ENCODE results near the gene ANKS1B.
"Not testable (repeated sequence)": the region's sequence is repeated elsewhere in the genome, so short reads cannot be mapped to it uniquely, and the experiment has no call there.

Gene ANKS1B

DNA sequence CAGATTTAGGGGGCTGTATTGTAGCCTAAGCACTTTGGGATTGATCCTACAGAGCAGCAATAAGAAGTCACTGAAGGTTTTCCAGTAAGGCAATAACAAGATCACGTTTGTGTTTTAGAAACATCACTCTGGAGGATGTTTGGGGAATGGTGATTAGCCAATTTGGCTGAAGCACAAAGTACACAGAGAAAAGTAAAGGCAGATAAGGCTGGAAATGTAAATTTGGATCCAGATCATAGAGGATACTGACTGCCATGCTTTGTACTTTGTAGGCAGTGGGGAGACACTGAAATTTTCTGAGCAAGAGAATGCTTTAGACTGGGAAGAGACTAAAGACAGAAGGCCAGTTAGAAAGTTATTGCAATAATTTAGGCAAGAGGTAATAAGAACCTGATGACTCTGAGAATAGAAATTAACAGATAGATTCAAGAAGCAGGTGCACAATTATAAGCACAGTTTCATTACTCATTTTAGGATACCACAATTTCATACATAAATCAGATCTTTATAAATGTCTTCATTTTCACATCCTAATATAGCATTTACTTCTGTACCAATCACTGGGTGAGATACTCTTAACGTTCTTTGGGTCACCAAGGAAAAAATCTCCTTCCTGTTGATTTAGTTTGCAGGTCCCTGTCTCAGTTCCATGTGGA, 651.7 kb downstream of the ANKS1B start:
- Histone ChIP-seq H3K36me3 (no peaks in the 10 kb centered on the region), H3K4me3 (ENCODE audit: low read depth, low read length) (no peak overlapping the region), H3K4me1 (no peaks in the 10 kb centered on the region), H3K27me3 (no peaks in the 10 kb centered on the region), H3K9me3 (no peaks in the 10 kb centered on the region)
- no peak for DNase-seq
- TF ChIP-seq, protein P1, sequence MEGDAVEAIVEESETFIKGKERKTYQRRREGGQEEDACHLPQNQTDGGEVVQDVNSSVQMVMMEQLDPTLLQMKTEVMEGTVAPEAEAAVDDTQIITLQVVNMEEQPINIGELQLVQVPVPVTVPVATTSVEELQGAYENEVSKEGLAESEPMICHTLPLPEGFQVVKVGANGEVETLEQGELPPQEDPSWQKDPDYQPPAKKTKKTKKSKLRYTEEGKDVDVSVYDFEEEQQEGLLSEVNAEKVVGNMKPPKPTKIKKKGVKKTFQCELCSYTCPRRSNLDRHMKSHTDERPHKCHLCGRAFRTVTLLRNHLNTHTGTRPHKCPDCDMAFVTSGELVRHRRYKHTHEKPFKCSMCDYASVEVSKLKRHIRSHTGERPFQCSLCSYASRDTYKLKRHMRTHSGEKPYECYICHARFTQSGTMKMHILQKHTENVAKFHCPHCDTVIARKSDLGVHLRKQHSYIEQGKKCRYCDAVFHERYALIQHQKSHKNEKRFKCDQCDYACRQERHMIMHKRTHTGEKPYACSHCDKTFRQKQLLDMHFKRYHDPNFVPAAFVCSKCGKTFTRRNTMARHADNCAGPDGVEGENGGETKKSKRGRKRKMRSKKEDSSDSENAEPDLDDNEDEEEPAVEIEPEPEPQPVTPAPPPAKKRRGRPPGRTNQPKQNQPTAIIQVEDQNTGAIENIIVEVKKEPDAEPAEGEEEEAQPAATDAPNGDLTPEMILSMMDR (IDR thresholded peaks at IDR 0.05; ENCODE audit: low read depth, low read length) = no peak

DNA sequence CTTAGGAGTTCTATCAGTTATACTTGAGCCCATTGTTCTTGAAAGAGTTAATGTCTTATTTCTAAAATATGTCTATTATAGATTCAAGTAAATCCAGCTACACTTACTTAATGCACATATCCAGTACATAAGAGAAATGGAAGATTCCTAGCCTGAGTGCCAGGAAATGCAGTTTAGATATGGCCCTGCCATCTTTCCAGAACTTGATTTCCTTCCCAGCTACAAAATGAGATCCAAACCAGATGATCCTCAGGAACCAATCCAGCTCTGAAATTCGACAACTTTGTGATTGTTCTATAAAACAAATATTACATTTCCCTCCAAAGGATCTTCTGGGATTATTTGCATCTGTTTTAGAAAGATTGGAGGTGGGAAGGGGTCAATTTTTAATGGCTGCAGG, 654.5 kb downstream of the ANKS1B start:
- Histone ChIP-seq H3K27me3 (no peaks in the 10 kb centered on the region), H3K4me1 (no peaks in the 10 kb centered on the region), H3K36me3 (no peaks in the 10 kb centered on the region), H3K4me3 (ENCODE audit: low read depth, low read length) (no peak overlapping the region), H3K9me3 (no peaks in the 10 kb centered on the region)
- TF ChIP-seq, protein P1 (IDR thresholded peaks at IDR 0.05; ENCODE audit: low read depth, low read length) = no peak
- DNase-seq = no peak

DNA sequence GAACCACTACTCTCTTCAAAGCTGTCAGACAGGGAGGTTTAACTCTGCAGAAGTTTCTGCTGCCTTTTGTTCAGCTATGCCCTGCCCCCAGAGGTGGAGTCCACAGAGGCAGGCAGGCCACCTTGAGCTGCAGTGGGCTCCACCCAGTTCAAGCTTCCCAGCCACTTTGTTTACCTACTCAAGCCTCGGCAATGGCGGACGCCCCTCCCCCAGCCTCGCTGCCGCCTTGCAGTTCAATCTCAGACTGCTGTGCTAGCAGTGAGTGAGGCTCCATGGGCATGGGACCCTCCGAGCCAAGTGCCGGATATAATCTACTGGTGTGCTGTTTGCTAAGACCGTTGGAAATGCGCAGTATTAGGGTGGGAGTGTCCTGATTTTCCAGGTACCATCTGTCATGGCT, 663.5 kb downstream of the ANKS1B start:
- DNase-seq; H3K4me3 ChIP-seq (ENCODE audit: low read depth, low read length); H3K36me3 ChIP-seq; H3K27me3 ChIP-seq; H3K9me3 ChIP-seq; H3K4me1 ChIP-seq: not testable (repeated sequence)

DNA sequence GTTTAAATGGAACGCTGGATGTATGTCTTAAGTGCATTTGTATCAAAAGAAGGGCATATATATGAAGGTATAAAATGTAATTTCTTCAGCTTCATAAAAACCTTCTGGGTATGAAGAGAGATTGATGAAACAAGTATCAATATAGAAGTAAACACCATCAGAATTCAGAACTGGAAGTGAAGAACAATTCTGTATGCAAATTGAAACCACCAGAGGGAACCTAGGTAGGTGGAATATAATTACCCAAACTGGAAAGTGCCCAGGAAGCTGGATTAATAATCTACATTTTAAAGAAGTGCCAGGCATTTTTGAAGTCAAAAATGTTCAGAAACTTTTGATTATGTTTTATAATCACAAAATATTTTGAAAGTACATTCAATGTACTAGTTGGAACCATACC, 673.4 kb downstream of the ANKS1B start:
- Histone ChIP-seq H3K4me1 (no peaks in the 10 kb centered on the region), H3K9me3 (no peaks in the 10 kb centered on the region), H3K27me3 (no peaks in the 10 kb centered on the region), H3K4me3 (ENCODE audit: low read depth, low read length) (no peak overlapping the region), H3K36me3 (no peaks in the 10 kb centered on the region)
- TF ChIP-seq, protein P1 (IDR thresholded peaks at IDR 0.05; ENCODE audit: low read depth, low read length) = no peak
- no peak for DNase-seq

DNA sequence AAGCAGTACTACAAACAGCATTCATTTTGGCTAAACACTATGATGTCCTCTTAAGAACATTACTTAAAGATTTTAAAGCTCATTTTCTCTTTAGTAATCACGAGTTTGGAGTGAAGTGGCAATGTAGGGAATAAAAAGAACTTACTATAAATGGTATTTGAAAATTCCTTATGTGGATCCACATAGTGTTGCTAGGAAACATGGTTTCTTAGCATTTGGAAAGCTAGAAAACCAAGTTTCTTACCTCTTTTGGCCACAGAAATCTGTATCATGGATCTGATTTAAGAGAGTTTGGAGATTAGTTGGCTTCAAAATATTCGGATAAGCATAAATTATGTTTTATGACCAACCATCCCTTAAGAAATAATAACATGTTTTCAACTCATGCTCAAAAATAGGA, 674.9 kb downstream of the ANKS1B start:
- Histone ChIP-seq H3K4me3 (ENCODE audit: low read depth, low read length) (no peak overlapping the region), H3K4me1 (no peaks in the 10 kb centered on the region), H3K36me3 (no peaks in the 10 kb centered on the region), H3K9me3 (no peaks in the 10 kb centered on the region), H3K27me3 (no peaks in the 10 kb centered on the region)
- TF ChIP-seq, protein P1 (IDR thresholded peaks at IDR 0.05; ENCODE audit: low read depth, low read length) = no peak
- no peak for DNase-seq

DNA sequence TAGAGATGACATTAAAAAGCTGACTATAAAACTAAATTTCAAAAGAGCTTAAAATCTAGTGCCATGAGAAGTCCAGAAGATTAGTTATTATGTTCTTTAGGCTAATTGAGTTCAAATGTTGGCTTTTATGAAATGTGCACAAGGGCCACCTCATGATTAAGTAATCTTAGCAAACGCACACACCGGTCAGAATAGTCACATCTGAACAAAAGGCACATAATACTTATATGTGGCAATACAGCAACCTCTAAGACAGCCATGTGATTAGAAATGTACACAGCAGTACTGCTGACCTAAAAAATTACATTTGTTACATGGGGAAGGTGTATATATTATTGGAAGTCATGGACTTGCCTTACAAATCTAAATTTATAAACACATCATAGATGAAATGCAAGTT, 681.9 kb downstream of the ANKS1B start:
- H3K27me3 ChIP-seq = no peaks in the 10 kb centered on the region
- DNase-seq = no peak
- no peaks in the 10 kb centered on the region for H3K4me1 ChIP-seq
- no peak overlapping the region for H3K4me3 ChIP-seq (ENCODE audit: low read depth, low read length)
- TF ChIP-seq, protein P1 (IDR thresholded peaks at IDR 0.05; ENCODE audit: low read depth, low read length) = no peak
- H3K36me3 ChIP-seq = no peaks in the 10 kb centered on the region
- no peaks in the 10 kb centered on the region for H3K9me3 ChIP-seq

DNA sequence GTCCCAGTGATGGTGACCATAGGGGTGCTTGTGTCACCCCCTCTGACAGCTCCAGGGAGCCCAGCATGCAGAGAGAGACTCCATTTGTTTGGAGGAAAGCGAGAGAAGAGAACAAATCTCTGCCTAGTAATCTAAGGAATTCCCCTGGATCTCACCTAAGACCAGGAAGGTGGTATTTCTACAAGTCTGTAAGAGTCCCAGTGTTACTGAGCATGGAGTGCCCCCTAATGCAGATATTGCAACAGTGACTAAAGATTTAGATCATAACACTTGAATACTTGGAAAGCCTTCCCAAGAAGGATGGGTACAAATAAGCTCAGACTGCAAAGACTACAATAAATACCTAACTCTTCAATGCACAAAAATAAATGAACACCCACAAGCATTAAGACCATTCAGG, 697.6 kb downstream of the ANKS1B start:
- H3K27me3 ChIP-seq = no peaks in the 10 kb centered on the region
- H3K4me3 ChIP-seq (ENCODE audit: low read depth, low read length) = no peak overlapping the region
- H3K9me3 ChIP-seq = no peaks in the 10 kb centered on the region; the same call in 1 of the 2 replicates
- H3K36me3 ChIP-seq = no peaks in the 10 kb centered on the region
- no peaks in the 10 kb centered on the region for H3K4me1 ChIP-seq
- TF ChIP-seq, protein P1 (IDR thresholded peaks at IDR 0.05; ENCODE audit: low read depth, low read length) = no peak
- no peak for DNase-seq
